Stomach smooth muscle (tissue), 2 donors: ENCODE measurements around the gene PDE7B.

ENCODE experiments used
- H3K27ac ChIP-seq: one replicate; pipeline ENCODE4 v1.7.0; 2013; ENCODE audit warnings: mild to moderate bottlenecking, low read length, inconsistent platforms
- H3K27me3 ChIP-seq, 2 donors: one replicate each; pipeline ENCODE4 v1.7.0; 2013; ENCODE audit warnings: low read length in 2 of 2; ENCODE audit not compliant: insufficient read depth in 2 of 2, control insufficient read depth in 1 of 2
- H3K36me3 ChIP-seq, 2 donors: one replicate each; pipeline ENCODE4 v1.7.0; 2013; ENCODE audit warnings: low read length in 2 of 2; ENCODE audit not compliant: control insufficient read depth in 2 of 2, insufficient read depth in 2 of 2
- H3K4me1 ChIP-seq: one replicate; pipeline ENCODE4 v1.7.0; 2013; ENCODE audit warnings: low read length; ENCODE audit not compliant: control insufficient read depth, insufficient read depth
- H3K4me3 ChIP-seq, 2 donors: one replicate each; pipeline ENCODE4 v1.7.0; 2013; ENCODE audit warnings: low read length in 2 of 2
- H3K9ac ChIP-seq, 2 donors: one replicate each; pipeline ENCODE4 v1.7.0; 2013; ENCODE audit warnings: low read length in 2 of 2, mild to moderate bottlenecking in 1 of 2
- H3K9me3 ChIP-seq, 2 donors: one replicate each; pipeline ENCODE4 v1.7.0; 2013; ENCODE audit warnings: low read length in 2 of 2; ENCODE audit not compliant: control insufficient read depth in 2 of 2
- donor health status: healthy.
- donor health status: Pancreatic carcinoma.

The PDE7B gene

DNA sequence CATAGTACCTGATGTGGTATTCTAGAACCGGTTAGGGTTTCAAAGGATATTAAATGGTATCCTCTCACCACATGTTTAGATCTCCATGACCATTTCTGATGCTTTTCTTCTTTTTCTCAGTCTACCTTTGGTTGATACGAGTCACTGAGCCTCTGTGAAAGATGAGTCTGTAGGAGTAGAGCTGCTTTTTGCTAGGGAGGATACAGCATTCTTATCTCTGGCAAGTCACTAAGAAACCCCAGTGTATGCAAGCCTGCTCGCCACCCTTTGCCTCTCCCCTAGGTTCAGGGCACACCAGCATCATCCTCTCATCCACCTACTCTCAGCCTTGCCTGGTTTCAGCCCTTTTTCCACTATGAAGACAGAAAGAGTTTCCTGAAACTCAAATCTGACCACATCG lies 308.7 kb downstream of the PDE7B start:
- no peak overlapping the region for H3K27ac ChIP-seq
- H3K9ac ChIP-seq, result no peak overlapping the region
- no peaks in the 10 kb centered on the region for H3K27me3 ChIP-seq
- no peak overlapping the region for H3K4me3 ChIP-seq
- H3K4me1 ChIP-seq, result peaks cover 5% of the 10 kb centered on the region
- H3K36me3 ChIP-seq, result peaks cover 5 to 21% of the 10 kb centered on the region in 2 donors
- no peaks in the 10 kb centered on the region for H3K9me3 ChIP-seq

DNA sequence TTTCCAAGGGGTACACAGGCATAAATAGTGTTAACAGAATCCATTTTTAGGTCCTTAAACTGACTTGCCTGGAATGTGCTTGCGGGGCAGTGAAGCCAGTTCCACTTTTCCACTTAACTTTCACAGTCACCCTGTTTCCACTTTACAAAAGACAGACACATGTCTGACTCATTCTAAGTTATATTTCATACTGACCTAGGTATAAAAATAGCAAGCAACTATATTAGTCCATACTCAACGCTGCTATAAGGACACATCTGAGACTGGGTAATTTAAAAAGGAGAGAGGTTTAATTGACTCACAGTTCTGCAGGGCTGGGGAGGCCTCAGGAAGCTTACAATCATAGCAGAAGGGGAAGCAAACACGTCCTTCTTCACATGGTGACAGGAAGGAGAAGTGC lies 310.4 kb downstream of the PDE7B start:
- Histone ChIP-seq H3K4me3 (no peak overlapping the region), H3K9me3 (no peaks in the 10 kb centered on the region), H3K36me3 (peaks cover 5 to 14% of the 10 kb centered on the region in 2 donors), H3K9ac (no peak overlapping the region), H3K4me1 (peaks cover 5% of the 10 kb centered on the region), H3K27ac (no peak overlapping the region), H3K27me3 (no peaks in the 10 kb centered on the region)

DNA sequence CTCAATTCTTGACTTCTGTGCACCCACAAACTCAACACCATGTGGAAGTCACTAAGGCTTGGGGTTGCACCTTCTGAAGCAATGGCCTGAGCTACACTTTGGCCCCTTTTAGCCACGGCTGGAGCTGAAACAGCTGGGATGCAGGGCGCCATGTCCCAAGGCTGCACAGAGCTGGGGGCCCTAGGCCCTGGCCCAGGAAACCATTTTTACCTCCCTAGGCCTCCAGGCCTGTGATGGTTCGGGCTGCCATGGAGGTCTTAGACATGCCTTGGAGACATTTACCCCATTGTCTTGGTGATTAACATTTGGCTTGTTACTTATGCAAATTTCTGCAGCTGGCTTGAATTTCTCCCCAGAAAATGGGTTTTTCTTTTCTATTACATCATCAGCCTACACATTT lies 311.8 kb downstream of the PDE7B start:
- Histone ChIP-seq H3K9me3 (no peaks in the 10 kb centered on the region), H3K4me1 (peaks cover 4% of the 10 kb centered on the region), H3K4me3 (no peak overlapping the region), H3K27ac (no peak overlapping the region), H3K9ac (no peak overlapping the region), H3K27me3 (no peaks in the 10 kb centered on the region), H3K36me3 (peaks cover 5 to 14% of the 10 kb centered on the region in 2 donors)

DNA sequence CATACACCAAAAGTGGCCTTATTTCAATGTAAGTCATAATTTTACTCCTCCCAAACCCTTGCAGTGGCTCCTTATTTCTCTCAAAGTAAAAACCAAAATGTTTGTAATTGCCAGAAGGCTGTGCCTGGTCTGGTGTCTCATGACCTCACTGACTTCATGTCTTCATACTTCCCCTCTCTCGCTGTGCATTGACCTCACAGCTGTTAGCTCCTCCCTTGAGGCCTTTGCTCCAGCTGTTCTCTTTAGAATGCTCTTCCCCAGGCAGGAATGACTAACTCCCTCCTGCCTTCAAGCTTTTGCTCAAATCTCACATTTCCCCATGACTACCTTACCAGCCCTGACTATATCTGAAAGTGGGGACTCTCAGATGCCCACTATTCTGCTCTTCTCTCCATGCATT lies 315.3 kb downstream of the PDE7B start:
- no peak overlapping the region for H3K4me3 ChIP-seq
- H3K27me3 ChIP-seq, result no peaks in the 10 kb centered on the region
- peaks cover 7% of the 10 kb centered on the region in 2 donors for H3K36me3 ChIP-seq
- no peak overlapping the region for H3K27ac ChIP-seq
- no peak overlapping the region for H3K9ac ChIP-seq
- H3K4me1 ChIP-seq, result no peaks in the 10 kb centered on the region
- no peaks in the 10 kb centered on the region for H3K9me3 ChIP-seq

- Histone ChIP-seq H3K4me1 (no peaks in the 10 kb centered on the region), H3K4me3 (no peak overlapping the region), H3K27ac (no peak overlapping the region), H3K36me3 (peaks cover 7 to 10% of the 10 kb centered on the region in 2 donors), H3K27me3 (no peaks in the 10 kb centered on the region), H3K9me3 (no peaks in the 10 kb centered on the region), H3K9ac (no peak overlapping the region)
Measured at GRCh38 chr6:136169394-136170148, 318.1 kb downstream of the PDE7B start.

DNA sequence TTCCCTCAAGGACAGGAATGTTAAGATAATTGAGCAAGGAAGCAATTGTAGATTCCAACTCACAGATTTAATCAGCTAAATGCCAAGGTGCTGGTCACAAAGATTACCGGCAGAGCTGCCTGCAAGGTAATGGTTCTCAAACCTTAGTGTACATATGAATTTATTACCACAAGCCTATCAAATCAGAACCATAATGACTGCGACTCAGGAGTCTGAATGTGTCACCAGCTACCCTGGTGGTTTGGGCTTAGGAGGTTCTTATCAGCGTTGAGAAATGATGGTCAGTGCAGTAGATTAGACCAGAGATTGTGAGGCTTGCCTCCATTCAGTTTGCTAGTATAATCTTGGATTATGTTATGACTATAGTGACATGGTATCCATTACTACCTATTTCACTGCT lies 319.7 kb downstream of the PDE7B start:
- H3K4me3 ChIP-seq, result no peak overlapping the region
- no peaks in the 10 kb centered on the region for H3K9me3 ChIP-seq
- H3K27me3 ChIP-seq, result no peaks in the 10 kb centered on the region
- H3K4me1 ChIP-seq, result no peaks in the 10 kb centered on the region
- H3K9ac ChIP-seq, result no peak overlapping the region
- H3K27ac ChIP-seq, result no peak overlapping the region
- peaks cover 3 to 9% of the 10 kb centered on the region in 2 donors for H3K36me3 ChIP-seq

GRCh38 chr6:136173519-136174507 lies 322.3 kb downstream of the PDE7B start:
- Histone ChIP-seq H3K4me1 (no peaks in the 10 kb centered on the region), H3K9me3 (no peaks in the 10 kb centered on the region), H3K36me3 (peaks cover 4 to 9% of the 10 kb centered on the region in 2 donors), H3K4me3 (peak overlapping the region in 1 of 2 donors; percentile 16), H3K27me3 (no peaks in the 10 kb centered on the region), H3K27ac (peak overlapping the region; percentile 4), H3K9ac (no peak overlapping the region)

- H3K4me3 ChIP-seq, result no peak overlapping the region
- H3K27ac ChIP-seq, result no peak overlapping the region
- H3K9me3 ChIP-seq, result no peaks in the 10 kb centered on the region
Measured at GRCh38 chr6:136174510-136174909, 323.0 kb downstream of the PDE7B start.

GRCh38 chr6:136175873-136176272 lies 324.4 kb downstream of the PDE7B start:
- Histone ChIP-seq H3K36me3 (peaks cover 6 to 19% of the 10 kb centered on the region in 2 donors), H3K27me3 (no peaks in the 10 kb centered on the region), H3K9me3 (no peaks in the 10 kb centered on the region), H3K27ac (no peak overlapping the region), H3K4me3 (no peak overlapping the region), H3K4me1 (no peaks in the 10 kb centered on the region), H3K9ac (no peak overlapping the region)

More at GRCh38 chr6:136174510-136174909, 323.0 kb downstream of the PDE7B start:
- Histone ChIP-seq H3K4me1 (no peaks in the 10 kb centered on the region), H3K9ac (no peak overlapping the region), H3K27me3 (no peaks in the 10 kb centered on the region), H3K36me3 (peaks cover 2 to 15% of the 10 kb centered on the region in 2 donors)

DNA sequence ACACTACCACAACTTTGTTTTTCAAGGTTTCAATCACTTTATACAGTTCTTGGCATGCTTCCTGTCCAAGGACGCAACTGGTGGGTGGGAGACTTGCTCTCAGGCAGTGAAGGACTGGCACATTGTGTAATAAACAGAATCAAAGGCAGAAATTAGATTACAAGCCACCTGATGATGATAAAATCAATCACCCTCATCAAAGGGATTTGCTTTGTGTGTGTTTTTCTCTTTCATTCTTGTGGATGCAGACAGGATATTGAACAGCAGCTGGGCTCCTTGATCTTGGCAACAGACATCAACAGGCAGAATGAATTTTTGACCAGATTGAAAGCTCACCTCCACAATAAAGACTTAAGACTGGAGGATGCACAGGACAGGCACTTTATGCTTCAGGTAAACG lies 327.2 kb downstream of the PDE7B start:
- Histone ChIP-seq H3K27ac (no peak overlapping the region), H3K9ac (no peak overlapping the region), H3K9me3 (no peaks in the 10 kb centered on the region), H3K4me3 (no peak overlapping the region), H3K36me3 (peaks cover 8 to 24% of the 10 kb centered on the region in 2 donors), H3K27me3 (no peaks in the 10 kb centered on the region), H3K4me1 (no peaks in the 10 kb centered on the region)
